H9 (cell line): ENCODE data around the gene CORO7. TPM values are rescaled to one million over a fixed set of nuclear protein-coding genes. Genes with fewer than 3 reads are reported as not detected.

Source experiments
- DNase-seq: peaks from one replicate; pipeline ENCODE4 v3.0.0-alpha.2; 2017
- H2AFZ ChIP-seq: one replicate; pipeline ENCODE4 v1.6.1; 2013; ENCODE audit warnings: mild to moderate bottlenecking, low read length, control low read depth, moderate library complexity
- H2AK5ac ChIP-seq: 2 replicates; pipeline ENCODE4 v1.6.1; 2013; ENCODE audit warnings: low read length, control low read depth, mixed read lengths; ENCODE audit not compliant: insufficient read length
- H2BK120ac ChIP-seq: one replicate; pipeline ENCODE4 v1.6.1; 2013; ENCODE audit warnings: low read depth, mild to moderate bottlenecking, low read length, control low read depth, inconsistent platforms; ENCODE audit not compliant: poor library complexity, severe bottlenecking
- H2BK12ac ChIP-seq: 2 replicates; pipeline ENCODE4 v1.6.1; 2013; ENCODE audit warnings: low read length, control low read depth, mixed read lengths, low read depth; ENCODE audit not compliant: insufficient read length
- H2BK15ac ChIP-seq: 2 replicates; pipeline ENCODE4 v1.6.1; 2013; ENCODE audit warnings: low read depth, low read length, control low read depth
- H2BK20ac ChIP-seq: one replicate; pipeline ENCODE4 v1.6.1; 2013; ENCODE audit warnings: low read depth, mild to moderate bottlenecking, low read length, control low read depth, inconsistent platforms; ENCODE audit not compliant: poor library complexity, severe bottlenecking
- H2BK5ac ChIP-seq: 2 replicates; pipeline ENCODE4 v1.6.1; 2013; ENCODE audit warnings: low read length, control low read depth, mixed read lengths; ENCODE audit not compliant: insufficient read length
- H3K14ac ChIP-seq: 2 replicates; pipeline ENCODE4 v1.6.1; 2013; ENCODE audit warnings: low read length, control low read depth; ENCODE audit not compliant: insufficient read depth
- H3K18ac ChIP-seq: 2 replicates; pipeline ENCODE4 v1.6.1; 2013; ENCODE audit warnings: low read depth, mild to moderate bottlenecking, mixed read lengths, low read length, control low read depth; ENCODE audit not compliant: insufficient read length
- H3K23ac ChIP-seq: 2 replicates; pipeline ENCODE4 v1.6.1; 2013; ENCODE audit warnings: low read length, control low read depth, mixed read lengths, low read depth; ENCODE audit not compliant: insufficient read length
- H3K23me2 ChIP-seq: 2 replicates; pipeline ENCODE4 v1.6.1; 2013; ENCODE audit warnings: low read depth, mild to moderate bottlenecking, mixed read lengths, low read length, control low read depth; ENCODE audit not compliant: insufficient read length, poor library complexity, severe bottlenecking
- H3K27ac ChIP-seq: 2 replicates; pipeline ENCODE4 v1.5.1; 2013; ENCODE audit warnings: low read length, control low read depth, mixed read lengths, low read depth; ENCODE audit not compliant: insufficient read length
- H3K27me3 ChIP-seq: 2 replicates; pipeline ENCODE4 v1.6.1; 2013; ENCODE audit warnings: low read length, control low read depth, inconsistent platforms; ENCODE audit not compliant: insufficient read depth
- H3K4ac ChIP-seq: 2 replicates; pipeline ENCODE4 v1.6.1; 2013; ENCODE audit warnings: low read depth, mild to moderate bottlenecking, control low read depth, inconsistent platforms, low read length, moderate library complexity
- H3K4me1 ChIP-seq: 2 replicates; pipeline ENCODE4 v1.6.1; 2013; ENCODE audit warnings: low read length, control low read depth, inconsistent platforms; ENCODE audit not compliant: insufficient read depth
- H3K4me2 ChIP-seq: 2 replicates; pipeline ENCODE4 v1.6.1; 2013; ENCODE audit warnings: low read length, control low read depth, mixed read lengths; ENCODE audit not compliant: insufficient read length, insufficient read depth
- H3K56ac ChIP-seq: 2 replicates; pipeline ENCODE4 v1.6.1; 2013; ENCODE audit warnings: low read depth, mild to moderate bottlenecking, mixed read lengths, low read length, control low read depth; ENCODE audit not compliant: insufficient read length
- H3K79me1 ChIP-seq: 2 replicates; pipeline ENCODE4 v1.6.1; 2013; ENCODE audit warnings: low read depth, mild to moderate bottlenecking, moderate library complexity, low read length, control low read depth, inconsistent platforms; ENCODE audit not compliant: insufficient read depth, poor library complexity, severe bottlenecking
- H3K79me2 ChIP-seq: 2 replicates; pipeline ENCODE4 v1.6.1; 2013; ENCODE audit warnings: low read length, control low read depth, inconsistent platforms; ENCODE audit not compliant: insufficient read depth
- H3K9ac ChIP-seq: 2 replicates; pipeline ENCODE4 v1.6.1; 2013; ENCODE audit warnings: low read length, control low read depth, mixed read lengths; ENCODE audit not compliant: insufficient read length; ENCODE audit errors: extremely low read depth
- H3K9me3 ChIP-seq: one replicate; pipeline ENCODE4 v1.6.1; 2013; ENCODE audit warnings: low read depth, low read length, inconsistent platforms; ENCODE audit not compliant: control insufficient read depth
- H3T11ph ChIP-seq: one replicate; pipeline ENCODE4 v1.6.1; 2013; ENCODE audit warnings: mild to moderate bottlenecking, low read length, control low read depth, inconsistent platforms
- H4K20me1 ChIP-seq: one replicate; pipeline ENCODE4 v1.6.1; 2013; ENCODE audit not compliant: control insufficient read depth, insufficient read length, insufficient read depth
- H4K5ac ChIP-seq: 2 replicates; pipeline ENCODE4 v1.6.1; 2013; ENCODE audit warnings: low read depth, mild to moderate bottlenecking, mixed read lengths, low read length, control low read depth; ENCODE audit not compliant: insufficient read length
- H4K8ac ChIP-seq: replicated peaks from 2 replicates; pipeline ENCODE4 v1.6.1; 2013; ENCODE audit warnings: low read length, control low read depth, mixed read lengths, low read depth; ENCODE audit not compliant: insufficient read length
- H4K91ac ChIP-seq: 2 replicates; pipeline ENCODE4 v1.6.1; 2013; ENCODE audit warnings: low read depth, mild to moderate bottlenecking, moderate library complexity, mixed read lengths, low read length, control low read depth; ENCODE audit not compliant: insufficient read length
- H3K27ac Mint-ChIP-seq, 3 experiments: 2 replicates in 2 of 3; 3 replicates in 1 of 3; pipeline ENCODE4 v1.8.0; 2020 to 2021; ENCODE audit warnings: mixed read lengths in 3 of 3, mild to moderate bottlenecking in 1 of 3, moderate library complexity in 1 of 3
- H3K27me3 Mint-ChIP-seq: 2 replicates; pipeline ENCODE4 v1.8.0; 2021; ENCODE audit warnings: low read depth, mild to moderate bottlenecking, moderate library complexity, mixed read lengths
- H3K36me3 Mint-ChIP-seq, 3 experiments: 2 replicates in 2 of 3; 3 replicates in 1 of 3; pipeline ENCODE4 v1.8.0; 2020 to 2021; ENCODE audit warnings: low read depth in 3 of 3, mixed read lengths in 3 of 3; ENCODE audit not compliant: insufficient read depth in 1 of 3
- H3K4me1 Mint-ChIP-seq, 2 experiments: 2 replicates each; pipeline ENCODE4 v1.8.0; 2020; ENCODE audit warnings: mixed read lengths in 2 of 2
- H3K4me3 Mint-ChIP-seq, 2 experiments: 2 replicates in 1 of 2; 3 replicates in 1 of 2; pipeline ENCODE4 v1.8.0; 2020 to 2021; ENCODE audit warnings: mild to moderate bottlenecking in 2 of 2, mixed read lengths in 2 of 2, moderate library complexity in 1 of 2
- H3K9me3 Mint-ChIP-seq, 2 experiments: 2 replicates in 1 of 2; 3 replicates in 1 of 2; pipeline ENCODE4 v1.8.0; 2020; ENCODE audit warnings: mild to moderate bottlenecking in 2 of 2, mixed read lengths in 2 of 2, moderate library complexity in 1 of 2
- CTCF ChIP-seq: fragments of 200-600 bp; sonication (generic); conservative IDR thresholded peaks from 3 replicates; pipeline ENCODE4 v1.8.0; 2021; ENCODE audit warnings: antibody characterized with exemption, mild to moderate bottlenecking
- WGBS: extraction: QIAGEN DNeasy Blood & Tissue Kit; methylation state at CpG from one replicate; pipeline ENCODE4 v1.1.7; 2013; ENCODE audit warnings: missing lambda C conversion rate, low lambda C conversion rate, mixed read lengths; ENCODE audit not compliant: insufficient read length; ENCODE audit errors: extremely low coverage; 5-methylcytosine and 5-hydroxymethylcytosine counted together
- total RNA-seq: library from RNA; stranded (reverse); gene quantifications from 2 replicates; pipeline ENCODE4 v1.2.1, GENCODE V29; 2021

The CORO7 gene
- total RNA-seq, 1 experiment from 2014 or later: 38.4 TPM

DNA sequence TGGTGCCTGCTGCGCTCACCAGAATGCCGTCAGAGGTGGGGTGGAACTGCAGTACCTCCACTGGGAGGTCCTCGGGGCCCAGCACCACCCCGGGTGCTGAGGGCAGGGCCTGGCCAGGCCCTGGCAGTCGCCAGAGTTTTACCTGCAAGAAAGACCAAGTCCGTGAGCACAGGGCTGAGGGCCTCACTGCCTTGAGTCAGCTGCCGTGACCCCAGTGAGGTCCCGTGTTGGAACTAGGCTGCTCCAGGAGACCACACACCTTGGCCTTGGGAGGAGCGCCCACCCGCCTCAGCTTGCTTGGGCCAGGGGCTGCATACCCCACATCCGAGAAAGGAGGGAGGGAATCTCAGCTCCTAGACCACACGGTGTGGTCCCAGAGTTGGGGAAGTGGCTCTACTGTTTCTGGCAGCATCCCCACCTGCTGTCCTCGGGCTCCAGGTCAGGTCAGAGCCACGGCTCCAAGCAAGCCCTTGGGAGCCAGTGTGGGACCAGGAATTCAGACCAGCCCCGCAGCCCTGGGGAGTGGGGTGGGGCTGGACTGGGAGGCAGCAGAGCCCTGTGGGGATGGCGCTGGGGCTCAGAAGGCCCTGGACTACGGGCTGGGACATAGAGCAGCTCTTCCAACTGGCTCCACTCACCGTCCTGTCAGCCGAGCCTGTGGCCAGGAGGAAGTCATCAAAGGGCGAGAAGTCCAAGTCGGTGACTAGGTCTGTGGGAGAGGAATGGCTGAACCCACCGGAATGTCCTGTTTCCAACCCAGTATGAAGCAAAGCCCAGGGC is 8.7 kb downstream of the CORO7 start:
- H4K20me1 ChIP-seq: no peaks in the 10 kb centered on the region
- no peak for TF ChIP-seq CTCF
- Mint-ChIP-seq H3K4me3 (no peak overlapping the region), H3K4me1 (peaks cover 6 to 8% of the 10 kb centered on the region in 2 experiments), H3K27ac (no peak overlapping the region), H3K27me3 (no peaks in the 10 kb centered on the region), H3K9me3 (no peaks in the 10 kb centered on the region; a peak in 2 of 5 replicates), H3K36me3 (peaks cover 0 to 9% (median 4%) of the 10 kb centered on the region in 3 experiments; a peak in 3 of 7 replicates)
- no peak overlapping the region for H3K18ac ChIP-seq
- DNase-seq: no peak
- H4K5ac ChIP-seq: no peak overlapping the region
- H3K79me1 ChIP-seq: no peaks in the 10 kb centered on the region
- no peak overlapping the region for H2BK15ac ChIP-seq
- H3K14ac ChIP-seq: no peak overlapping the region
- no peak overlapping the region for H4K91ac ChIP-seq
- H3K4me2 ChIP-seq: no peak overlapping the region
- H3K9me3 ChIP-seq: no peaks in the 10 kb centered on the region
- H3K23me2 ChIP-seq: no peaks in the 10 kb centered on the region
- H3K79me2 ChIP-seq: no peaks in the 10 kb centered on the region
- H2BK120ac ChIP-seq: no peak overlapping the region
- no peaks in the 10 kb centered on the region for H3K4me1 ChIP-seq
- WGBS: no CpG with 5 or more reads among the region's 22 CpGs
- no peak overlapping the region for H3K56ac ChIP-seq
- no peak overlapping the region for H3K23ac ChIP-seq
- no peak overlapping the region for H3K9ac ChIP-seq
- H2BK20ac ChIP-seq: no peak overlapping the region
- H2BK5ac ChIP-seq: no peak overlapping the region
- no peak overlapping the region for H3K4ac ChIP-seq
- H4K8ac ChIP-seq: no peak overlapping the region
- no peak overlapping the region for H3T11ph ChIP-seq
- H3K27ac ChIP-seq: no peak overlapping the region
- H2BK12ac ChIP-seq: no peak overlapping the region
- H2AK5ac ChIP-seq: no peak overlapping the region
- no peaks in the 10 kb centered on the region for H3K27me3 ChIP-seq
- H2AFZ ChIP-seq: no peak overlapping the region
